HepG2 (cell line): ENCODE results near the gene BCAS1. TPM values are rescaled to one million over a fixed set of nuclear protein-coding genes. Genes with fewer than 3 reads are reported as not detected.

Source experiments
- ATAC-seq: fragments of 200-7000 bp; cut with Tn5 transposase; 3 replicates; pipeline ENCODE4 v1.9.1; 2020; ENCODE audit warnings: mild to moderate bottlenecking, moderate library complexity
- BruUV-seq: library from RNA; stranded (reverse); fragments of 400-500 nt; replicated peaks from 2 replicates; lab custom pipeline; 2021; lab: Mats Ljungman, UMichigan
- CTCF ChIA-PET: fragments of 300-600 bp; formaldehyde crosslinking; extraction: SDS; loops from one replicate; lab custom pipeline; 2021; ENCODE audit warnings: low total read pairs, inconsistent platforms, low intra/inter-chr PET ratio; lab: Yijun Ruan, JAX
- POLR2A ChIA-PET: fragments of 350-600 bp; sonication (Branson Sonifier 250); formaldehyde crosslinking; loops from one replicate; lab custom pipeline; 2020; ENCODE audit warnings: antibody characterized with exemption, inconsistent platforms; lab: Yijun Ruan, JAX
- DNase-seq: peaks from one replicate; pipeline ENCODE4 v3.0.0-alpha.2; 2015; ENCODE audit warnings: low spot score
- FAIRE-seq: peaks from 3 replicates; lab custom pipeline; 2011; peaks lifted over from hg19 to GRCh38; lab: Jason Lieb, UNC
- H2AFZ ChIP-seq: one replicate; pipeline ENCODE4 v1.6.1; 2011; ENCODE audit warnings: low read length, inconsistent platforms
- H3K27ac ChIP-seq: fragments of 300-600 bp; 3 replicates; pipeline ENCODE4 v1.8.0; 2011; ENCODE audit warnings: mixed run types, mild to moderate bottlenecking, mixed read lengths, low read length, inconsistent platforms; ENCODE audit not compliant: insufficient read depth; ENCODE audit errors: extremely low read length
- H3K27me3 ChIP-seq, 2 experiments: fragments of 200-600 bp in 1 of 2; 2 replicates in 1 of 2; 3 replicates in 1 of 2; pipeline versions ENCODE4 v1.6.0 to v1.8.0; 2011; ENCODE audit warnings: low read length in 2 of 2, mild to moderate bottlenecking in 2 of 2, moderate library complexity in 2 of 2, inconsistent platforms in 1 of 2; ENCODE audit not compliant: insufficient read depth in 2 of 2, control insufficient read depth in 1 of 2
- H3K36me3 ChIP-seq, 2 experiments: fragments of 200-600 bp in 1 of 2; replicated peaks in 1 of 2; 2 replicates in 1 of 2; 3 replicates in 1 of 2; pipeline versions ENCODE4 v1.5.1 to v1.8.0; 2011; ENCODE audit warnings: low read length in 2 of 2, inconsistent platforms in 1 of 2; ENCODE audit not compliant: insufficient read depth in 2 of 2, control insufficient read depth in 1 of 2
- H3K4me1 ChIP-seq: 2 replicates; pipeline ENCODE4 v1.5.1; 2012; ENCODE audit warnings: low read length, inconsistent platforms; ENCODE audit not compliant: insufficient read depth
- H3K4me2 ChIP-seq: 2 replicates; pipeline ENCODE4 v1.6.0; 2011; ENCODE audit warnings: low read depth, low read length, inconsistent platforms
- H3K4me3 ChIP-seq, 3 experiments: fragments of 200-600 bp in 1 of 3; sonication (generic), shearing (Covaris generic) in 1 of 3; replicated peaks in 1 of 3; 2 replicates each; pipeline ENCODE4 v1.5.1; 2011 to 2016; ENCODE audit warnings: low read length in 3 of 3, inconsistent platforms in 2 of 3, low read depth in 2 of 3, mild to moderate bottlenecking in 2 of 3, control low read depth in 1 of 3, mixed read lengths in 1 of 3; ENCODE audit not compliant: insufficient read depth in 1 of 3
- H3K79me2 ChIP-seq: one replicate; pipeline ENCODE4 v1.6.1; 2011; ENCODE audit warnings: low read length, inconsistent platforms; ENCODE audit not compliant: insufficient read depth
- H3K9ac ChIP-seq: 2 replicates; pipeline ENCODE4 v1.6.0; 2011; ENCODE audit warnings: mild to moderate bottlenecking, low read depth, low read length, inconsistent platforms; ENCODE audit not compliant: insufficient read depth
- H3K9me3 ChIP-seq: 2 replicates; pipeline ENCODE4 v1.5.1; 2012; ENCODE audit warnings: mild to moderate bottlenecking, low read length
- H4K20me1 ChIP-seq: 2 replicates; pipeline ENCODE4 v1.6.0; 2011; ENCODE audit warnings: inconsistent platforms, mild to moderate bottlenecking, low read length, moderate library complexity; ENCODE audit not compliant: insufficient read depth
- ATF5 ChIP-seq: sonication (generic); formaldehyde crosslinking; IDR thresholded peaks from 2 replicates; pipeline ENCODE4 v1.4.0; 2020; ENCODE audit warnings: mild to moderate bottlenecking, low read depth, missing genetic modification reagents
- CENPT ChIP-seq: sonication (generic); formaldehyde crosslinking; IDR thresholded peaks from 2 replicates; pipeline ENCODE4 v1.8.0; 2022; ENCODE audit warnings: low read depth, mild to moderate bottlenecking, moderate library complexity, missing genetic modification reagents
- GFI1 ChIP-seq: sonication (generic); formaldehyde crosslinking; IDR thresholded peaks from 2 replicates; pipeline ENCODE4 v1.5.0; 2020; ENCODE audit warnings: missing genetic modification reagents, mild to moderate bottlenecking, borderline replicate concordance
- IRF2 ChIP-seq: IDR thresholded peaks from 2 replicates; pipeline ENCODE4 v1.6.1; 2018; ENCODE audit warnings: missing genetic modification reagents, missing compliant biosample characterization
- NCOA2 ChIP-seq: sonication (generic); formaldehyde crosslinking; IDR thresholded peaks from 2 replicates; pipeline ENCODE4 v1.8.0; 2022; ENCODE audit warnings: inconsistent platforms
- SMARCE1 ChIP-seq: fragments of 450-650 bp; IDR thresholded peaks from 2 replicates; pipeline ENCODE4 v1.6.1; 2017; ENCODE audit warnings: borderline replicate concordance
- SRSF9 ChIP-seq: fragments of 200-400 bp; formaldehyde crosslinking; IDR thresholded peaks from 2 replicates; pipeline ENCODE4 v1.6.1; 2018; ENCODE audit warnings: borderline replicate concordance, mild to moderate bottlenecking, low read depth, low read length; ENCODE audit not compliant: insufficient read depth, poor library complexity, severe bottlenecking
- TARDBP ChIP-seq: sonication (generic); formaldehyde crosslinking; IDR thresholded peaks from 2 replicates; pipeline ENCODE4 v1.8.0; 2022; ENCODE audit warnings: mild to moderate bottlenecking, missing genetic modification reagents
- TERF1 ChIP-seq: sonication (generic); formaldehyde crosslinking; IDR thresholded peaks from 2 replicates; pipeline ENCODE4 v1.8.0; 2022; ENCODE audit warnings: mild to moderate bottlenecking, missing genetic modification reagents, moderate library complexity
- YEATS2 ChIP-seq: sonication (generic); formaldehyde crosslinking; IDR thresholded peaks from 2 replicates; pipeline ENCODE4 v1.4.0; 2020; ENCODE audit warnings: missing genetic modification reagents, borderline replicate concordance
- ZMAT5 ChIP-seq: sonication (generic); formaldehyde crosslinking; IDR thresholded peaks from 2 replicates; pipeline ENCODE4 v1.5.0; 2020; ENCODE audit warnings: mild to moderate bottlenecking, low read depth, missing genetic modification reagents, borderline replicate concordance
- ZNF224 ChIP-seq: sonication (generic); formaldehyde crosslinking; IDR thresholded peaks from 2 replicates; pipeline ENCODE4 v1.5.0; 2020; ENCODE audit warnings: mild to moderate bottlenecking, missing genetic modification reagents
- ZNF501 ChIP-seq: sonication (generic); formaldehyde crosslinking; IDR thresholded peaks from 2 replicates; pipeline ENCODE4 v1.5.1; 2020; ENCODE audit warnings: mild to moderate bottlenecking, moderate library complexity, missing genetic modification reagents
- ZNF776 ChIP-seq: sonication (generic); formaldehyde crosslinking; IDR thresholded peaks from 2 replicates; pipeline ENCODE4 v1.4.0; 2020; ENCODE audit warnings: mild to moderate bottlenecking, missing genetic modification reagents
- ZNF788 ChIP-seq: sonication (generic); formaldehyde crosslinking; IDR thresholded peaks from 2 replicates; pipeline ENCODE4 v1.5.0; 2020; ENCODE audit warnings: mild to moderate bottlenecking, missing genetic modification reagents, borderline replicate concordance
- ZSCAN30 ChIP-seq: sonication (generic); formaldehyde crosslinking; IDR thresholded peaks from 2 replicates; pipeline ENCODE4 v1.5.0; 2020; ENCODE audit warnings: mild to moderate bottlenecking, missing genetic modification reagents
- WGBS: methylation state at CpG from one replicate; pipeline ENCODE4 v1.1.6; 2017; ENCODE audit warnings: low lambda C conversion rate; 5-methylcytosine and 5-hydroxymethylcytosine counted together
- in situ Hi-C: cut with HindIII; loops from 2 replicates; pipeline ENCODE4 v1.10.0; 2017; ENCODE audit warnings: low pct_unique_long_range_greater_than_20kb; ENCODE audit not compliant: extremely low pct_ligation_motif_present
- intact Hi-C: fragments of 100-400 bp; cut with micrococcal nuclease; formaldehyde crosslinking; loops from one replicate; pipeline ENCODE4 v1.10.0; 2022; ENCODE audit not compliant: unreplicated experiment
- polyA plus RNA-seq, 8 experiments: library from polyadenylated mRNA; depleted of rRNA in 3 of 8; stranded (reverse) in 7 of 8; unstranded in 1 of 8; fragments of >200 nt; fragmentation: Illumina TruSeq in 4 of 8; extraction: Trizol in 4 of 8; gene quantifications; 2 replicates each; pipeline versions ENCODE4 v1.2.1 to v1.2.3, GENCODE V29; 2011 to 2016; ENCODE audit warnings: low read depth in 4 of 8, missing spikeins in 1 of 8, mixed read lengths in 1 of 8; ENCODE audit not compliant: insufficient read depth in 1 of 8
- total RNA-seq, 5 experiments: library from RNA; depleted of rRNA; stranded (reverse); fragments of >200 nt; fragmentation: Illumina TruSeq; extraction: Trizol; gene quantifications; 2 replicates each; pipeline ENCODE4 v1.2.3, GENCODE V29; 2016; ENCODE audit warnings: low read depth in 1 of 5

The BCAS1 gene
- total and polyA plus RNA-seq, 2 of the 13 experiments (the other 11 are each of a cell fraction or from before 2014, with no cell fraction given) = 0.55 to 0.91 TPM

- Histone ChIP-seq H3K4me3 (no peak overlapping the region), H3K4me2 (no peak overlapping the region), H3K9ac (no peak overlapping the region), H2AFZ (no peak overlapping the region), H3K79me2 (no peaks in the 10 kb centered on the region), H3K9me3 (peaks cover 25% of the 10 kb centered on the region), H3K36me3 (no peaks in the 10 kb centered on the region), H3K27ac (no peak overlapping the region), H4K20me1 (no peaks in the 10 kb centered on the region), H3K4me1 (no peaks in the 10 kb centered on the region), H3K27me3 (no peaks in the 10 kb centered on the region)
- intact Hi-C loops = no loop called here
- in situ Hi-C loops = no loop called here
- TF ChIP-seq SMARCE1 = no peak
- TF ChIP-seq CENPT = no peak
- TF ChIP-seq YEATS2 (CRISPR knock-in tag) = no peak
- TF ChIP-seq GFI1 (CRISPR knock-in tag) = no peak
- no peak for TF ChIP-seq ZNF224 (CRISPR knock-in tag)
- TF ChIP-seq ZNF776 (CRISPR knock-in tag) = no peak
- no peak for TF ChIP-seq ZMAT5 (CRISPR knock-in tag)
- no peak for TF ChIP-seq SRSF9
- TF ChIP-seq TERF1 (CRISPR knock-in tag) = no peak
- TF ChIP-seq ZNF788 = no peak
- no peak for TF ChIP-seq ATF5 (CRISPR knock-in tag)
- TF ChIP-seq ZSCAN30 (CRISPR knock-in tag) = no peak
- TF ChIP-seq ZNF501 (CRISPR knock-in tag) = no peak
- TF ChIP-seq IRF2 (CRISPR knock-in tag) = no peak
- TF ChIP-seq NCOA2 (CRISPR knock-in tag) = no peak
- TF ChIP-seq TARDBP (CRISPR knock-in tag) = no peak
- ATAC-seq (no peak), DNase-seq (no peak), FAIRE-seq (no peak)
- POLR2A ChIA-PET = no interaction called here
- WGBS = 23% methylated on average over 2 of the region's 2 CpGs
- CTCF ChIA-PET = no interaction called here
- BruUV-seq = no TSS peak
Observed at GRCh38 chr20:54002056-54002575, 68.3 kb downstream of the BCAS1 start.
